Ovary (tissue), 9 donors: Measurements from ENCODE around the gene POM121L12. TPM values are rescaled to one million over a fixed set of nuclear protein-coding genes. Genes with fewer than 3 reads are reported as not detected.

ENCODE experiments used
- DNase-seq, 5 donors: peaks; one replicate each; pipeline ENCODE4 v3.0.0-alpha.2; 2019 to 2020
- H3K27ac ChIP-seq, 2 donors: fragments of 200-600 bp; one replicate each; pipeline versions ENCODE4 v1.5.1 to v1.8.0; 2019 to 2022
- H3K27me3 ChIP-seq: fragments of 200-600 bp; one replicate; pipeline ENCODE4 v1.8.0; 2022
- H3K36me3 ChIP-seq: fragments of 200-600 bp; sonication (generic); one replicate; pipeline ENCODE4 v1.5.1; 2019
- H3K4me1 ChIP-seq: one replicate; pipeline ENCODE4 v1.8.1; 2013; ENCODE audit warnings: mild to moderate bottlenecking, moderate library complexity; ENCODE audit not compliant: insufficient read depth
- H3K4me3 ChIP-seq: fragments of 200-600 bp; sonication (generic); one replicate; pipeline ENCODE4 v1.5.1; 2017
- H3K9me3 ChIP-seq, 2 donors: fragments of 200-600 bp in 1 of 2; sonication (generic) in 1 of 2; one replicate each; pipeline versions ENCODE4 v1.5.1 to v1.8.1; 2013 to 2019; ENCODE audit warnings: mild to moderate bottlenecking in 1 of 2, moderate library complexity in 1 of 2
- CTCF ChIP-seq, 3 donors: fragments of 450-650 bp in 2 of 3; fragments of 200-600 bp in 1 of 3; IDR thresholded peaks; one replicate each; pipeline versions ENCODE4 v1.5.1 to v1.8.0; 2016 to 2022; ENCODE audit warnings: antibody characterized with exemption in 3 of 3, mild to moderate bottlenecking in 1 of 3
- EP300 ChIP-seq: sonication (generic); formaldehyde crosslinking; IDR thresholded peaks from one replicate; pipeline ENCODE4 v1.6.1; 2017; ENCODE audit warnings: antibody characterized with exemption
- POLR2A ChIP-seq: fragments of 450-650 bp; IDR thresholded peaks from one replicate; pipeline ENCODE4 v1.6.1; 2017; ENCODE audit warnings: antibody characterized with exemption, mild to moderate bottlenecking, moderate library complexity
- WGBS, 3 donors: extraction: QIAGEN DNeasy Blood & Tissue Kit in 1 of 3; methylation state at CpG; one replicate each; pipeline versions ENCODE4 v1.1.5 to v1.1.7; 2013 to 2017; 5-methylcytosine and 5-hydroxymethylcytosine counted together
- intact Hi-C, 4 donors: fragments of 100-400 bp; cut with DNase I; formaldehyde crosslinking; loops; one replicate each; pipeline versions ENCODE4 v1.11.0 to v1.15.1; 2022 to 2023
- polyA plus RNA-seq, 2 donors: library from polyadenylated mRNA; stranded (reverse); fragments of 200-250 nt in 1 of 2; fragments of 350-450 nt in 1 of 2; fragmentation: Illumina TruSeq in 1 of 2; extraction: RNeasy Lipid Tissue Mini Kit (QIAGEN cat#74804) in 1 of 2; gene quantifications; one replicate each; pipeline ENCODE4 v1.2.3, GENCODE V29; 2013 to 2014
- total RNA-seq, 7 donors: library from RNA; depleted of rRNA in 2 of 7; stranded (reverse); fragments of >200 nt in 2 of 7; fragmentation: NEBNext Ultra II Directional in 3 of 7; extraction: Animal tissue kit (Norgen Biotek cat#: 25700) in 3 of 7; gene quantifications; one replicate each; pipeline versions ENCODE4 v1.1.0 to v1.2.4, GENCODE V29; 2016 to 2023
- donor health status: DM: no; HTN: no; CAD: no; lungs with moderate emphysema.
- donor health status: DM: no; HTN: no; CAD: no.
- donor health status: Bipolar disorder and iron deficiency.
- donor health status: DM: yes; HTN: yes; CAD: no.
- donor health status: DM: no; HTN: no; CAD: no.
- donor health status: DM: yes; HTN: yes; CAD: no.

The POM121L12 gene
- total and polyA plus RNA-seq, 9 donors: not detected

GRCh38 chr7:53015463-53015862 lies 20.0 kb upstream of the POM121L12 start:
- Histone ChIP-seq H3K9me3 (no peaks in the 10 kb centered on the region), H3K4me1 (no peaks in the 10 kb centered on the region), H3K27me3 (no peaks in the 10 kb centered on the region), H3K4me3 (no peak overlapping the region), H3K36me3 (no peaks in the 10 kb centered on the region), H3K27ac (no peak overlapping the region)
- WGBS, 3 donors: 95 to 97% (median 96%) methylated on average over 1 of the region's 1 CpG
- intact Hi-C loops: no loop called here
- TF ChIP-seq EP300 (no peak), POLR2A (no peak), CTCF (IDR thresholded peaks at IDR 0.05) (no peak)
- no peak for DNase-seq

- Histone ChIP-seq H3K4me1 (no peaks in the 10 kb centered on the region), H3K36me3 (no peaks in the 10 kb centered on the region), H3K9me3 (no peaks in the 10 kb centered on the region), H3K4me3 (no peak overlapping the region), H3K27ac (no peak overlapping the region), H3K27me3 (no peaks in the 10 kb centered on the region)
- TF ChIP-seq EP300: no peak
- TF ChIP-seq POLR2A: no peak
- no peak for TF ChIP-seq CTCF (IDR thresholded peaks at IDR 0.05)
- intact Hi-C loops: no loop called here
- 81 to 86% (median 84%) methylated on average over 5 of the region's 5 CpGs for WGBS, 3 donors
- no peak for DNase-seq
Observed at GRCh38 chr7:53022893-53023292, 12.5 kb upstream of the POM121L12 start.

GRCh38 chr7:53048638-53049037 lies 13.2 kb downstream of the POM121L12 start:
- H3K27ac ChIP-seq: no peak overlapping the region
- no peak overlapping the region for H3K4me3 ChIP-seq
- no peak for DNase-seq
- no peaks in the 10 kb centered on the region for H3K27me3 ChIP-seq
- 92 to 96% (median 94%) methylated on average over 2 of the region's 2 CpGs for WGBS, 3 donors
- TF ChIP-seq EP300 (no peak), CTCF (IDR thresholded peaks at IDR 0.05) (no peak), POLR2A (no peak)
- no peaks in the 10 kb centered on the region for H3K36me3 ChIP-seq
- no peaks in the 10 kb centered on the region for H3K4me1 ChIP-seq
- intact Hi-C loops: no loop called here
- H3K9me3 ChIP-seq: no peaks in the 10 kb centered on the region

GRCh38 chr7:53050433-53050832 lies 15.0 kb downstream of the POM121L12 start:
- H3K4me3 ChIP-seq: no peak overlapping the region
- TF ChIP-seq CTCF (IDR thresholded peaks at IDR 0.05): no peak
- no peak for TF ChIP-seq EP300
- TF ChIP-seq POLR2A: no peak
- WGBS, 3 donors: 85 to 89% (median 87%) methylated on average over 2 of the region's 2 CpGs

GRCh38 chr7:53059591-53059990 lies 24.2 kb downstream of the POM121L12 start:
- no peaks in the 10 kb centered on the region for H3K9me3 ChIP-seq
- no peak overlapping the region for H3K4me3 ChIP-seq
- TF ChIP-seq POLR2A (no peak), CTCF (IDR thresholded peaks at IDR 0.05) (no peak), EP300 (no peak)
- H3K27me3 ChIP-seq: no peaks in the 10 kb centered on the region
- 59 to 78% (median 72%) methylated on average over 2 of the region's 2 CpGs for WGBS, 3 donors
- no peaks in the 10 kb centered on the region for H3K36me3 ChIP-seq
- no peak for DNase-seq
- intact Hi-C loops: no loop called here
- no peak overlapping the region for H3K27ac ChIP-seq
- H3K4me1 ChIP-seq: no peaks in the 10 kb centered on the region

More at GRCh38 chr7:53050433-53050832, 15.0 kb downstream of the POM121L12 start:
- Histone ChIP-seq H3K27ac (no peak overlapping the region), H3K9me3 (no peaks in the 10 kb centered on the region), H3K27me3 (no peaks in the 10 kb centered on the region), H3K4me1 (no peaks in the 10 kb centered on the region), H3K36me3 (no peaks in the 10 kb centered on the region)
- intact Hi-C loops: no loop called here
- no peak for DNase-seq
